Neural progenitor cell (in vitro differentiated cells): ENCODE measurements around the gene NCKIPSD. TPM values are rescaled to one million over a fixed set of nuclear protein-coding genes. Genes with fewer than 3 reads are reported as not detected.
"Not testable (repeated sequence)": the region's sequence is repeated elsewhere in the genome, so short reads cannot be mapped to it uniquely, and the experiment has no call there.

Source experiments
- DNase-seq: peaks from one replicate; pipeline ENCODE4 v3.0.0-alpha.2; 2016; ENCODE audit warnings: low spot score
- H2AFZ ChIP-seq: fragments of 200-600 bp; sonication (generic); replicated peaks from 2 replicates; pipeline ENCODE4 v1.6.1; 2016; ENCODE audit warnings: antibody characterized with exemption
- H3F3A ChIP-seq: fragments of 200-600 bp; sonication (generic); 2 replicates; pipeline ENCODE4 v1.6.1; 2016; ENCODE audit warnings: antibody characterized with exemption, low read depth
- H3K27ac ChIP-seq: fragments of 200-600 bp; sonication (generic); 2 replicates; pipeline ENCODE4 v1.5.1; 2016; ENCODE audit warnings: mild to moderate bottlenecking
- H3K27me3 ChIP-seq: fragments of 200-600 bp; sonication (generic); 2 replicates; pipeline ENCODE4 v1.6.1; 2016; ENCODE audit warnings: mild to moderate bottlenecking, moderate library complexity
- H3K36me3 ChIP-seq: fragments of 200-600 bp; sonication (generic); 2 replicates; pipeline ENCODE4 v1.5.1; 2016
- H3K4me1 ChIP-seq: fragments of 200-600 bp; sonication (generic); 2 replicates; pipeline ENCODE4 v1.6.1; 2016; ENCODE audit warnings: mixed run types
- H3K4me2 ChIP-seq: fragments of 200-600 bp; sonication (generic); 2 replicates; pipeline ENCODE4 v1.6.1; 2016
- H3K4me3 ChIP-seq: fragments of 200-600 bp; sonication (generic); 2 replicates; pipeline ENCODE4 v1.5.1; 2016
- H3K79me2 ChIP-seq: fragments of 200-600 bp; sonication (generic); 2 replicates; pipeline ENCODE4 v1.6.1; 2016; ENCODE audit warnings: low read depth
- H3K9ac ChIP-seq: fragments of 200-600 bp; sonication (generic); 2 replicates; pipeline ENCODE4 v1.6.1; 2016
- H3K9me3 ChIP-seq: fragments of 200-600 bp; sonication (generic); 2 replicates; pipeline ENCODE4 v1.5.1; 2016; ENCODE audit warnings: low read depth
- H4K20me1 ChIP-seq: fragments of 200-600 bp; sonication (generic); 2 replicates; pipeline ENCODE4 v1.6.1; 2016; ENCODE audit warnings: low read depth
- H3K27ac Mint-ChIP-seq: 3 replicates; pipeline ENCODE4 v1.8.0; 2021; ENCODE audit warnings: mixed read lengths
- H3K27me3 Mint-ChIP-seq: 2 replicates; pipeline ENCODE4 v1.8.0; 2022; ENCODE audit warnings: low read depth, mild to moderate bottlenecking, inconsistent platforms, moderate library complexity, mixed read lengths; ENCODE audit not compliant: insufficient read depth
- H3K36me3 Mint-ChIP-seq: 3 replicates; pipeline ENCODE4 v1.8.0; 2021; ENCODE audit warnings: mixed read lengths
- H3K4me1 Mint-ChIP-seq: 3 replicates; pipeline ENCODE4 v1.8.0; 2021; ENCODE audit warnings: mixed read lengths
- H3K4me3 Mint-ChIP-seq: 3 replicates; pipeline ENCODE4 v1.8.0; 2021; ENCODE audit warnings: mild to moderate bottlenecking, moderate library complexity, mixed read lengths
- H3K9me3 Mint-ChIP-seq: 3 replicates; pipeline ENCODE4 v1.8.0; 2020; ENCODE audit warnings: mixed read lengths
- CTCF ChIP-seq: fragments of 200-600 bp; sonication (generic); IDR thresholded peaks from 2 replicates; pipeline ENCODE4 v1.5.1; 2017; ENCODE audit warnings: antibody characterized with exemption, mild to moderate bottlenecking
- EZH2 ChIP-seq: fragments of 200-600 bp; sonication (generic); IDR thresholded peaks from 2 replicates; pipeline ENCODE4 v1.6.1; 2017; ENCODE audit warnings: antibody characterized with exemption, mild to moderate bottlenecking, moderate library complexity
- EZH2phosphoT487 ChIP-seq: fragments of 200-600 bp; sonication (generic); IDR thresholded peaks from 2 replicates; pipeline ENCODE4 v1.6.1; 2017; ENCODE audit warnings: antibody characterized with exemption
- total RNA-seq: library from RNA; depleted of rRNA; stranded (reverse); fragments of >200 nt; gene quantifications from 2 replicates; pipeline ENCODE4 v1.2.3, GENCODE V29; 2015; ENCODE audit warnings: low replicate concordance

The NCKIPSD gene
- total RNA-seq, 1 donor from 2014 or later, result 32.8 TPM

GRCh38 chr3:48727511-48727910 lies 41.8 kb upstream of the NCKIPSD start:
- Mint-ChIP-seq H3K27ac (no peak overlapping the region), H3K4me1 (no peaks in the 10 kb centered on the region), H3K9me3 (no peaks in the 10 kb centered on the region), H3K36me3 (no peaks in the 10 kb centered on the region), H3K4me3 (no peak overlapping the region), H3K27me3 (peaks cover 3% of the 10 kb centered on the region)
- TF ChIP-seq EZH2, result no peak
- Histone ChIP-seq H3F3A (no peaks in the 10 kb centered on the region), H3K27ac (no peak overlapping the region), H3K4me3 (no peak overlapping the region), H3K4me2 (no peak overlapping the region), H3K36me3 (no peaks in the 10 kb centered on the region), H3K79me2 (no peaks in the 10 kb centered on the region), H3K27me3 (peaks cover 5% of the 10 kb centered on the region), H2AFZ (no peak overlapping the region), H3K9me3 (no peaks in the 10 kb centered on the region), H3K4me1 (no peaks in the 10 kb centered on the region), H4K20me1 (no peaks in the 10 kb centered on the region), H3K9ac (no peak overlapping the region)
- DNase-seq, result no peak

GRCh38 chr3:48725185-48725855 lies 39.6 kb upstream of the NCKIPSD start:
- not testable (repeated sequence) for H3K27ac Mint-ChIP-seq, H3K27me3 Mint-ChIP-seq, H3K27ac ChIP-seq, H3K79me2 ChIP-seq, H4K20me1 ChIP-seq, H3K4me1 ChIP-seq, H3K36me3 Mint-ChIP-seq, H3K9ac ChIP-seq, DNase-seq, H3K9me3 ChIP-seq, H3K9me3 Mint-ChIP-seq, H3F3A ChIP-seq, H3K4me2 ChIP-seq, H3K4me3 ChIP-seq, H3K36me3 ChIP-seq, H3K4me3 Mint-ChIP-seq, H2AFZ ChIP-seq, H3K4me1 Mint-ChIP-seq
- peaks cover 11% of the 10 kb centered on the region for H3K27me3 ChIP-seq

GRCh38 chr3:48723725-48724124 lies 38.0 kb upstream of the NCKIPSD start:
- Histone ChIP-seq H3K4me1 (no peaks in the 10 kb centered on the region), H4K20me1 (no peaks in the 10 kb centered on the region), H3K27ac (no peak overlapping the region), H3K79me2 (no peaks in the 10 kb centered on the region), H3K36me3 (no peaks in the 10 kb centered on the region), H3K9me3 (no peaks in the 10 kb centered on the region), H3K4me2 (no peak overlapping the region), H2AFZ (no peak overlapping the region), H3K27me3 (peaks cover 11% of the 10 kb centered on the region), H3F3A (no peaks in the 10 kb centered on the region), H3K9ac (no peak overlapping the region), H3K4me3 (no peak overlapping the region)
- Mint-ChIP-seq H3K36me3 (no peaks in the 10 kb centered on the region), H3K27me3 (peaks cover 4% of the 10 kb centered on the region), H3K4me3 (no peak overlapping the region), H3K4me1 (no peaks in the 10 kb centered on the region), H3K9me3 (no peaks in the 10 kb centered on the region), H3K27ac (no peak overlapping the region)
- TF ChIP-seq EZH2 (no peak), CTCF (no peak), EZH2phosphoT487 (no peak)
- no peak for DNase-seq

GRCh38 chr3:48723293-48723692 lies 37.6 kb upstream of the NCKIPSD start:
- not testable (repeated sequence) for H3K79me2 ChIP-seq, DNase-seq, H3K4me1 Mint-ChIP-seq, H3F3A ChIP-seq, H3K36me3 Mint-ChIP-seq, H3K4me2 ChIP-seq, H3K4me3 Mint-ChIP-seq, H3K27ac Mint-ChIP-seq, H3K27me3 Mint-ChIP-seq, H3K9me3 ChIP-seq, H3K27ac ChIP-seq, H4K20me1 ChIP-seq, H3K9me3 Mint-ChIP-seq, H3K9ac ChIP-seq, H2AFZ ChIP-seq, H3K4me1 ChIP-seq, H3K4me3 ChIP-seq, H3K36me3 ChIP-seq
- peaks cover 11% of the 10 kb centered on the region for H3K27me3 ChIP-seq
